GM12892 (cell line): Measurements from ENCODE around the gene CCR5AS.

Experiments used
- POLR2A ChIP-seq: IDR thresholded peaks from 2 replicates; pipeline ENCODE4 v1.6.1; 2011; ENCODE audit warnings: low read depth, low read length, control low read depth
- POLR2AphosphoS5 ChIP-seq: IDR thresholded peaks from 2 replicates; pipeline ENCODE4 v1.6.1; 2011; ENCODE audit warnings: low read depth, low read length, control low read depth

DNA sequence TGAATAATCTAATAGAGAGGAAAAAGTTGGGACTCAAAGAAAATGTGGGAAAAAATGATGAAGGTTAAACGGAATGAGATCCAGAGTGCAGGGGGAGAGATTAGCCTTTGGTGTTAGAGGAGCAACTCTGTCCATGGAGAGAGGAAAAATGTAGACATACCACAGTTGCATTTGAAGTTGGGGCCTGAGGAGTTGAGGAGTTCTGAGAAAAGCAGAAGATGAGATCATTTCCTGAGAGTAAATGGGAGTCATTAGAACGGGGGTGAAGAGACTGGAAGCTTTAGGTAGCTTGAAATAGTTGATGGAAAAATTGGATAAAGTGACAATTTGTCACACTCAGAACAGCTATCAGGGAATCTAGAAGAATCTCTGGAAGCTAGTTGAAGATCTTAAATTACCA is 7.3 kb downstream of the CCR5AS start:
- TF ChIP-seq POLR2AphosphoS5: no peak
- no peak for TF ChIP-seq POLR2A
